Heart left ventricle (tissue), 16 donors: ENCODE results near the gene EIPR1. TPM values are rescaled to one million over a fixed set of nuclear protein-coding genes. Genes with fewer than 3 reads are reported as not detected.

Source experiments
- ATAC-seq, 4 donors: fragments of 200-7000 bp; cut with Tn5 transposase; one replicate each; pipeline ENCODE4 v1.9.1; 2020 to 2022; ENCODE audit warnings: moderate library complexity in 4 of 4, mild to moderate bottlenecking in 3 of 4, moderate number of reproducible peaks in 1 of 4
- DNase-seq, 5 donors: peaks; one replicate each; pipeline ENCODE4 v3.0.0-alpha.2; 2020
- H3K27ac ChIP-seq, 12 donors: fragments of 200-600 bp; sonication (generic) in 4 of 12; one replicate each; pipeline versions ENCODE4 v1.5.0 to v1.8.0; 2016 to 2022; ENCODE audit warnings: mild to moderate bottlenecking in 2 of 12
- H3K27me3 ChIP-seq, 9 donors: fragments of 200-600 bp; sonication (generic) in 2 of 9; one replicate each; pipeline versions ENCODE4 v1.5.1 to v1.8.0; 2016 to 2022; ENCODE audit warnings: mild to moderate bottlenecking in 3 of 9
- H3K36me3 ChIP-seq, 9 donors: fragments of 200-600 bp; sonication (generic) in 2 of 9; one replicate each; pipeline versions ENCODE4 v1.5.0 to v1.8.0; 2018 to 2022; ENCODE audit warnings: mild to moderate bottlenecking in 2 of 9
- H3K4me1 ChIP-seq, 12 donors: fragments of 200-600 bp; sonication (generic) in 4 of 12; one replicate each; pipeline versions ENCODE4 v1.5.0 to v1.8.0; 2016 to 2022; ENCODE audit warnings: mild to moderate bottlenecking in 3 of 12
- H3K4me3 ChIP-seq, 12 donors: fragments of 200-600 bp; sonication (generic) in 4 of 12; one replicate each; pipeline versions ENCODE4 v1.5.0 to v1.8.0; 2017 to 2022; ENCODE audit warnings: mild to moderate bottlenecking in 9 of 12, moderate library complexity in 4 of 12
- H3K9me3 ChIP-seq, 12 donors: fragments of 200-600 bp; sonication (generic) in 4 of 12; one replicate each; pipeline versions ENCODE4 v1.5.0 to v1.8.0; 2016 to 2022; ENCODE audit warnings: mild to moderate bottlenecking in 1 of 12
- CTCF ChIP-seq, 12 donors: fragments of 200-600 bp; sonication (generic) in 4 of 12; IDR thresholded peaks; one replicate each; pipeline versions ENCODE4 v1.5.0 to v1.8.0; 2018 to 2022; ENCODE audit warnings: antibody characterized with exemption in 12 of 12, mild to moderate bottlenecking in 5 of 12
- POLR2A ChIP-seq, 2 donors: fragments of 450-650 bp; IDR thresholded peaks; one replicate each; pipeline ENCODE4 v1.6.1; 2017; ENCODE audit warnings: antibody characterized with exemption in 2 of 2, mild to moderate bottlenecking in 2 of 2, moderate library complexity in 2 of 2
- WGBS, 4 donors: extraction: QIAGEN DNeasy Blood & Tissue Kit in 2 of 4; methylation state at CpG; one replicate each; pipeline versions ENCODE4 v1.1.5 to v1.1.7; 2013 to 2018; 5-methylcytosine and 5-hydroxymethylcytosine counted together
- intact Hi-C, 10 donors: fragments of 100-400 bp; cut with DNase I; formaldehyde crosslinking; loops; one replicate each; pipeline versions ENCODE4 v1.11.1 to v1.14.2; 2022
- polyA plus RNA-seq, 2 donors: library from polyadenylated mRNA; stranded (reverse); fragments of 200-250 nt; gene quantifications; one replicate each; pipeline ENCODE4 v1.2.3, GENCODE V29; 2013
- total RNA-seq, 9 donors: library from RNA; depleted of rRNA in 2 of 9; stranded (reverse); fragments of >200 nt in 2 of 9; fragmentation: NEBNext Ultra II Directional in 3 of 9; extraction: Animal tissue kit (Norgen Biotek cat#: 25700) in 3 of 9; gene quantifications; one replicate each; pipeline versions ENCODE4 v1.1.0 to v1.2.4, GENCODE V29; 2016 to 2023
- donor health status: ischemic (EF 13 %, LVEDD 7.1; RV severe dilation, severe dysfunction).
- donor health status: healthy with polysubstance abuse.
- donor health status: DM: no; HTN: yes; CAD: no.
- donor health status: DM: no; HTN: no; CAD: no.
- donor health status: ischemic (EF 25% LVEDD 6.9; RV normal size, moderate dysfunction).
- donor health status: ischemic (EF 25% LVEDD 5.7; RV mildly dilated, moderate dysfunction).
- donor health status: healthy.
- donor health status: DM: yes; HTN: yes; CAD: no.
- donor health status: ischemic (EF 35%, LVEDD 5.7; RV mildly dilated, moderate dysfunction).
- donor health status: nonischemic (EF 11% LVEDD 7.7; RV severe dilation, severe dysfunction).
- donor health status: DM: yes; HTN: yes; CAD: no.
- donor health status: PGD.
- donor health status: ischemic (EF 29% LVEDD 5.4; RV normal size, mild dysfunction).
- donor health status: nonischemic (EF 23%, LVEDD 6.1; RV moderate dilation, normal function).

EIPR1 gene
- total and polyA plus RNA-seq, 11 donors, result 7.9 to 26.1 (median 13.3) TPM

- intact Hi-C loops, result no loop called here
- DNase-seq (no peak), ATAC-seq (no peak)
- 93 to 95% (median 93%) methylated on average over 14 of the region's 14 CpGs for WGBS, 4 donors
- peaks cover 0 to 5% (median 0%) of the 10 kb centered on the region in 12 donors for H3K4me1 ChIP-seq
- no peak for TF ChIP-seq POLR2A (IDR thresholded peaks at IDR 0.05)
- TF ChIP-seq CTCF (IDR thresholded peaks at IDR 0.05), result no peak
- H3K4me3 ChIP-seq, result no peak overlapping the region
- peaks cover 0 to 26% (median 7%) of the 10 kb centered on the region in 12 donors for H3K9me3 ChIP-seq
- no peaks in the 10 kb centered on the region for H3K27me3 ChIP-seq
- H3K36me3 ChIP-seq, result no peaks in the 10 kb centered on the region
- H3K27ac ChIP-seq, result no peak overlapping the region
Observed at GRCh38 chr2:3278521-3279218, 98.9 kb downstream of the EIPR1 start.

- H3K27me3 ChIP-seq, result no peaks in the 10 kb centered on the region
Observed at GRCh38 chr2:3277748-3278520, 99.7 kb downstream of the EIPR1 start.

GRCh38 chr2:3277050-3277747 is 100.4 kb downstream of the EIPR1 start:
- Histone ChIP-seq H3K4me3 (no peak overlapping the region), H3K4me1 (no peaks in the 10 kb centered on the region), H3K27me3 (no peaks in the 10 kb centered on the region), H3K9me3 (peaks cover 0 to 27% (median 7%) of the 10 kb centered on the region in 12 donors), H3K27ac (no peak overlapping the region), H3K36me3 (no peaks in the 10 kb centered on the region)
- intact Hi-C loops, result loop anchor here in 1 of 10 donors (2.0 kb wide), 1 partner anchor 66 kb away; no protein-coding TSS in a partner anchor
- WGBS, 4 donors, result 86 to 90% (median 88%) methylated on average over 25 of the region's 25 CpGs
- no peak for TF ChIP-seq POLR2A (IDR thresholded peaks at IDR 0.05)
- TF ChIP-seq CTCF (IDR thresholded peaks at IDR 0.05), result no peak
- no peak for DNase-seq
- no peak for ATAC-seq

More at GRCh38 chr2:3277748-3278520, 99.7 kb downstream of the EIPR1 start:
- DNase-seq (peak in 1 of 5 donors; percentile 12), ATAC-seq (no peak)
- TF ChIP-seq CTCF (IDR thresholded peaks at IDR 0.05) (no peak), POLR2A (IDR thresholded peaks at IDR 0.05) (no peak)
- Histone ChIP-seq H3K36me3 (no peaks in the 10 kb centered on the region), H3K4me3 (no peak overlapping the region), H3K9me3 (peaks cover 0 to 27% (median 7%) of the 10 kb centered on the region in 12 donors), H3K27ac (no peak overlapping the region), H3K4me1 (peaks cover 0 to 2% (median 0%) of the 10 kb centered on the region in 12 donors)
- intact Hi-C loops, result loop anchor here in 1 of 10 donors (2.0 kb wide), 1 partner anchor 65 kb away; no protein-coding TSS in a partner anchor
- WGBS, 4 donors, result 92 to 98% (median 97%) methylated on average over 15 to 16 of the region's 16 CpGs
